Psoas muscle (tissue), 8 donors: ENCODE results near the gene FRMD8. TPM values are rescaled to one million over a fixed set of nuclear protein-coding genes. Genes with fewer than 3 reads are reported as not detected.

ENCODE experiments used
- ATAC-seq, 4 donors: fragments of 200-7000 bp; cut with Tn5 transposase; one replicate each; pipeline ENCODE4 v1.9.1; 2020; ENCODE audit warnings: moderate library complexity in 3 of 4, mild to moderate bottlenecking in 2 of 4
- DNase-seq, 2 donors: peaks; one replicate each; pipeline ENCODE4 v3.0.0-alpha.2; 2020
- H3K27ac ChIP-seq: fragments of 200-600 bp; one replicate; pipeline ENCODE4 v1.8.0; 2022
- H3K27me3 ChIP-seq, 3 donors: fragments of 200-600 bp in 1 of 3; one replicate each; pipeline versions ENCODE4 v1.6.1 to v1.8.0; 2013 to 2022; ENCODE audit warnings: low read length in 2 of 3, mild to moderate bottlenecking in 2 of 3, moderate library complexity in 1 of 3; ENCODE audit not compliant: insufficient read depth in 3 of 3
- H3K36me3 ChIP-seq, 2 donors: fragments of 200-600 bp in 1 of 2; one replicate each; pipeline versions ENCODE4 v1.6.1 to v1.8.0; 2013 to 2022; ENCODE audit warnings: low read depth in 1 of 2, mild to moderate bottlenecking in 1 of 2, moderate library complexity in 1 of 2; ENCODE audit not compliant: insufficient read depth in 1 of 2
- H3K4me1 ChIP-seq: fragments of 200-600 bp; one replicate; pipeline ENCODE4 v1.8.0; 2022
- H3K4me3 ChIP-seq: fragments of 200-600 bp; one replicate; pipeline ENCODE4 v1.8.0; 2022; ENCODE audit warnings: mild to moderate bottlenecking
- H3K9me3 ChIP-seq: fragments of 200-600 bp; one replicate; pipeline ENCODE4 v1.8.0; 2022
- WGBS, 3 donors: extraction: QIAGEN DNeasy Blood & Tissue Kit; methylation state at CpG; one replicate each; pipeline versions ENCODE4 v1.1.6 to v1.1.7; 2013; 5-methylcytosine and 5-hydroxymethylcytosine counted together
- intact Hi-C, 2 donors: fragments of 100-400 bp; cut with DNase I; formaldehyde crosslinking; loops; one replicate each; pipeline versions ENCODE4 v1.11.0 to v1.14.2; 2022
- polyA plus RNA-seq, 3 donors: library from polyadenylated mRNA; stranded (reverse); fragments of 200-250 nt; gene quantifications; one replicate each; pipeline ENCODE4 v1.2.3, GENCODE V29; 2013
- total RNA-seq, 4 donors: library from RNA; stranded (reverse); fragmentation: NEBNext Ultra II Directional in 2 of 4; extraction: Animal tissue kit (Norgen Biotek cat#: 25700) in 2 of 4; gene quantifications; one replicate each; pipeline versions ENCODE4 v1.2.1 to v1.2.4, GENCODE V29; 2021 to 2023
- TF ChIP-seq, protein P1 (sequence below): fragments of 200-600 bp; IDR thresholded peaks from one replicate; pipeline ENCODE4 v1.8.0; 2022; ENCODE audit warnings: antibody characterized with exemption
- donor health status: healthy with polysubstance abuse.
- donor health status: DM: no; HTN: no; CAD: no; lungs with moderate emphysema.
- donor health status: Bipolar disorder and iron deficiency.
- donor health status: healthy.
- donor health status: DM: yes; HTN: yes; CAD: no.
- donor health status: DM: no; HTN: no; CAD: no.
- donor health status: DM: no; HTN: no; CAD: no.
- donor health status: DM: yes; HTN: yes; CAD: no.

The FRMD8 gene
- total and polyA plus RNA-seq, 7 donors, result 7.4 to 27.7 (median 12.9) TPM

DNA sequence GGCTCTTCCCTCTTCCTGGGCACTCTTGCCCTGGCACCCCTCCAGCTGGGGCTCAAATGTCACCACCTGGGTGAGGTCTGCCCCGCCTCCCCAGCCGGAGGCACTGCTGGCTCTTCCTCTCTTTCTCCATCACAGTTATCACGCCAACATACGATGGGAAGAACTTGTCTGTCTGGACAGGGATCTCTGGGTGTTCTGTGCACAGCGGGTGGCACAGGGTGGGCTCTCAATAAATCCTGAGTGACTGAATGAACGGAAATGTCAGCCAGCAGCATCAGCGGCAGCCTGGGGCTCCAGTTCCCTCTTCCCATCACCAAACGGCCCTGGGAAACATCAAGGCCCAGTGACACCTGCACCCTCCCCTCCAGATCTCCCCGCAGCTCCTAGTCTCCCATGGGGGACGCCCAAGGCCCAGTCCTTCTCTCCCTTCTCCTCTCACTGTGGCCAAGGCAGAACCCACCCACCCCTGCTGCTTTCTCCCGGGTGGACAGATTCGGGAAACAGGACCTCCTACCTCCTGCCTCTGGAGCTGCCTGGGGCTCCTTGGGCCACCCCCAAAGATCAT lies 3.6 kb upstream of the FRMD8 start:
- ATAC-seq (peak in 2 of 4 donors; percentile 61 to 66), DNase-seq (peak; percentile 89 to 96)
- Histone ChIP-seq H3K9me3 (no peaks in the 10 kb centered on the region), H3K4me3 (peak overlapping the region; percentile 53), H3K4me1 (peaks cover 50% of the 10 kb centered on the region), H3K27me3 (no peaks in the 10 kb centered on the region), H3K27ac (peak overlapping the region; percentile 89), H3K36me3 (peaks cover 0 to 5% of the 10 kb centered on the region in 2 donors)
- WGBS, 3 donors, result 12 to 17% (median 15%) methylated on average over 12 of the region's 12 CpGs
- intact Hi-C loops, result loop anchor here (1.0 to 2.0 kb wide), 3 partner anchors 34 to 126 kb away; no protein-coding TSS in a partner anchor
- TF ChIP-seq, protein P1, sequence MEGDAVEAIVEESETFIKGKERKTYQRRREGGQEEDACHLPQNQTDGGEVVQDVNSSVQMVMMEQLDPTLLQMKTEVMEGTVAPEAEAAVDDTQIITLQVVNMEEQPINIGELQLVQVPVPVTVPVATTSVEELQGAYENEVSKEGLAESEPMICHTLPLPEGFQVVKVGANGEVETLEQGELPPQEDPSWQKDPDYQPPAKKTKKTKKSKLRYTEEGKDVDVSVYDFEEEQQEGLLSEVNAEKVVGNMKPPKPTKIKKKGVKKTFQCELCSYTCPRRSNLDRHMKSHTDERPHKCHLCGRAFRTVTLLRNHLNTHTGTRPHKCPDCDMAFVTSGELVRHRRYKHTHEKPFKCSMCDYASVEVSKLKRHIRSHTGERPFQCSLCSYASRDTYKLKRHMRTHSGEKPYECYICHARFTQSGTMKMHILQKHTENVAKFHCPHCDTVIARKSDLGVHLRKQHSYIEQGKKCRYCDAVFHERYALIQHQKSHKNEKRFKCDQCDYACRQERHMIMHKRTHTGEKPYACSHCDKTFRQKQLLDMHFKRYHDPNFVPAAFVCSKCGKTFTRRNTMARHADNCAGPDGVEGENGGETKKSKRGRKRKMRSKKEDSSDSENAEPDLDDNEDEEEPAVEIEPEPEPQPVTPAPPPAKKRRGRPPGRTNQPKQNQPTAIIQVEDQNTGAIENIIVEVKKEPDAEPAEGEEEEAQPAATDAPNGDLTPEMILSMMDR, result no peak

DNA sequence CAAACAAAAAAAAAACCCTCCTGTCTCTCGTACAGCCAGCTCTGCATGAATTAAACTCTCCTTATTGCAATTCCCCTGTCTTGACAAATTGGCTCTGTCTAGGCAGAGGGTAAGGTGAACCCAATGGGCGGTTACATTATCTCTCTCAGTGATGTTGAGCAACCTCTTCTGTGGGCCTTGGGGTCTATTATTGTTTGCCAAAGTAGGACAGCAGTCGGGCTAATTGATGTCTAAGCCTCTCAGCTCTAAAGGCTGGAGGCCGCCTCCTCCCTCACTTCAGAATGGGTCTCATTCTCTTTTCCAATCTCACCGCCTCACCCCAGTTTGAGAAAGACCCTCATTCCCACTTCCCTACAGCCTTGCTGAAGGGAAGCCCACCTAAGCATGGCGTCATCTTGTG lies 2.7 kb upstream of the FRMD8 start:
- Histone ChIP-seq H3K27me3 (no peaks in the 10 kb centered on the region), H3K9me3 (no peaks in the 10 kb centered on the region), H3K4me1 (peaks cover 59% of the 10 kb centered on the region), H3K27ac (peak overlapping the region; percentile 89), H3K36me3 (peaks cover 0 to 13% of the 10 kb centered on the region in 2 donors), H3K4me3 (no peak overlapping the region)
- DNase-seq, result no peak
- intact Hi-C loops, result loop anchor here (2.0 kb wide), 2 partner anchors 33 to 35 kb away; no protein-coding TSS in a partner anchor
- WGBS, 3 donors, result 81 to 93% (median 86%) methylated on average over 6 of the region's 6 CpGs
- no peak for ATAC-seq
- TF ChIP-seq, protein P1, result no peak

DNA sequence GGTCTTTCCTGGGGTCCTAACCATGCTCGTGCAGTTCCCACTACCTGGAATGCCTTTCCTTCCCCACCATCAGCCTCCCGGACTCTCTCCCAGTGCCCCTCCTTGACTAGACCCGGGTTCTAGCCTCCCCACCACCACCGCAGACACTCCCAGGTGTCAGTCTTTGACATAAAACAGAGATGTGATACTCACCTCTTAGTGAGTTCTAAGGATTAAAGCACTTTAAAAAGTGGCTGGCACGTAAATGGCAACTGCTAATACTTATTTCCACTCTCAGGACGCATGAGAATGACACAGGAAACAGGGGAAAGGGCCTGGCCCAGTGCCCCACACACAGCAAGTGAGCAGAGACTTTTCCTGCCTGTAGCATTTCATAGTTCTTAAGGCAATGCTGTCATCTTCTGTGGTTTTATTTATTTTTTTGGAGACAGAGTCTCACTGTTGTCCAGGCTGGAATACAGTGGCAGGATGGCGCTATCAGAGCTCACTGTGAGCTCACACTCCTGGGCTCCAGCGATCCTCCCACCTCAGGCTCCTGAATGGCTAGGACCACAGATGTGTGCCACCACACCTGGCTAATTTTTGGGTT lies 2.0 kb upstream of the FRMD8 start:
- 77 to 80% (median 79%) methylated on average over 8 of the region's 8 CpGs for WGBS, 3 donors
- no peak overlapping the region for H3K4me3 ChIP-seq
- intact Hi-C loops, result no loop called here
- no peak for DNase-seq
- no peaks in the 10 kb centered on the region for H3K9me3 ChIP-seq
- no peaks in the 10 kb centered on the region for H3K27me3 ChIP-seq
- peaks cover 0 to 20% of the 10 kb centered on the region in 2 donors for H3K36me3 ChIP-seq
- no peak for ATAC-seq
- H3K4me1 ChIP-seq, result peaks cover 64% of the 10 kb centered on the region
- TF ChIP-seq, protein P1, result no peak
- H3K27ac ChIP-seq, result peak overlapping the region; percentile 89

DNA sequence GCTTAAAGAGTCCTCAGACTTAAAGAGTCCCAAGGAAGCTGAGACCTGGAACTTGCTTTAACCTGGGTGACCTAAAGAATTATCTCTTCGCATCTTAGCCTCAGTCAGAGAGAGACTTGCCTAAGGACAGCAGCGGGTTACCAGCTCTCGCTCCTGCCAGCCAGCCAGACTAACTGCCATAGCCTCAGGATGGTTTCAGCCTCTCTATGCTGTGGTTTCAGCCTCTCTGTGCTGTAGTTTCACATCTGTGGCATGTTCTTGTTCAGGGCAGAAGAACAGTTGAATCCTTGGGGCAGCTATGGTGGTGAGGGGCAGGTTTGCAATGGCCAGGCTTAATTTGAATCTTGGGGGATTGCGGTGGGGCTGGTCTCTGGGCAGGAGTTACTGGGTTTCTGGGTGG lies 2.3 kb downstream of the FRMD8 start:
- Histone ChIP-seq H3K4me1 (peaks cover 55% of the 10 kb centered on the region), H3K27me3 (no peaks in the 10 kb centered on the region), H3K36me3 (peaks cover 2 to 35% of the 10 kb centered on the region in 2 donors), H3K4me3 (peak overlapping the region; percentile 76), H3K9me3 (no peaks in the 10 kb centered on the region), H3K27ac (no peak overlapping the region)
- intact Hi-C loops, result no loop called here
- TF ChIP-seq, protein P1, result no peak
- DNase-seq (no peak), ATAC-seq (no peak)
- WGBS, 3 donors, result 94 to 98% (median 95%) methylated on average over 4 of the region's 4 CpGs
